Suprapubic skin (tissue), 4 donors: Measurements from ENCODE around the gene ZNF268. TPM values are rescaled to one million over a fixed set of nuclear protein-coding genes. Genes with fewer than 3 reads are reported as not detected.

Source experiments
- DNase-seq, 2 donors: peaks; one replicate each; pipeline ENCODE4 v3.0.0-alpha.2; 2019; ENCODE audit warnings: low spot score in 2 of 2
- H3K27ac ChIP-seq: fragments of 200-600 bp; sonication (generic); one replicate; pipeline ENCODE4 v1.5.1; 2019
- H3K27me3 ChIP-seq: fragments of 200-600 bp; sonication (generic); one replicate; pipeline ENCODE4 v1.5.1; 2019
- H3K36me3 ChIP-seq: fragments of 200-600 bp; sonication (generic); one replicate; pipeline ENCODE4 v1.5.1; 2019
- H3K4me1 ChIP-seq: fragments of 200-600 bp; sonication (generic); one replicate; pipeline ENCODE4 v1.5.1; 2019
- H3K4me3 ChIP-seq: fragments of 200-600 bp; sonication (generic); one replicate; pipeline ENCODE4 v1.5.1; 2019; ENCODE audit warnings: mild to moderate bottlenecking
- H3K9me3 ChIP-seq: fragments of 200-600 bp; sonication (generic); one replicate; pipeline ENCODE4 v1.5.1; 2019
- EP300 ChIP-seq: sonication (generic); formaldehyde crosslinking; IDR thresholded peaks from one replicate; pipeline ENCODE4 v1.6.1; 2017; ENCODE audit warnings: antibody characterized with exemption
- POLR2A ChIP-seq, 2 donors: fragments of 450-650 bp; IDR thresholded peaks; one replicate each; pipeline ENCODE4 v1.6.1; 2017; ENCODE audit warnings: antibody characterized with exemption in 2 of 2, mild to moderate bottlenecking in 2 of 2, moderate library complexity in 2 of 2
- POLR2AphosphoS5 ChIP-seq, 3 donors: sonication (generic); formaldehyde crosslinking; IDR thresholded peaks; one replicate each; pipeline ENCODE4 v1.6.1; 2017; ENCODE audit warnings: antibody characterized with exemption in 3 of 3
- WGBS: methylation state at CpG from one replicate; pipeline ENCODE4 v1.1.5; 2018; 5-methylcytosine and 5-hydroxymethylcytosine counted together
- total RNA-seq, 4 donors: library from RNA; depleted of rRNA; stranded (reverse); fragments of >200 nt; gene quantifications; one replicate each; pipeline ENCODE4 v1.1.0, GENCODE V29; 2016
- TF ChIP-seq, protein P1 (sequence below), 2 donors: fragments of 200-600 bp in 1 of 2; fragments of 450-650 bp in 1 of 2; sonication (generic) in 1 of 2; IDR thresholded peaks; one replicate each; pipeline ENCODE4 v1.5.1; 2016 to 2019; ENCODE audit warnings: antibody characterized with exemption in 2 of 2, mild to moderate bottlenecking in 1 of 2, moderate library complexity in 1 of 2

ZNF268 gene
- total RNA-seq, 4 donors from 2014 or later, result 8.8 to 11.1 (median 11.0) TPM

DNA sequence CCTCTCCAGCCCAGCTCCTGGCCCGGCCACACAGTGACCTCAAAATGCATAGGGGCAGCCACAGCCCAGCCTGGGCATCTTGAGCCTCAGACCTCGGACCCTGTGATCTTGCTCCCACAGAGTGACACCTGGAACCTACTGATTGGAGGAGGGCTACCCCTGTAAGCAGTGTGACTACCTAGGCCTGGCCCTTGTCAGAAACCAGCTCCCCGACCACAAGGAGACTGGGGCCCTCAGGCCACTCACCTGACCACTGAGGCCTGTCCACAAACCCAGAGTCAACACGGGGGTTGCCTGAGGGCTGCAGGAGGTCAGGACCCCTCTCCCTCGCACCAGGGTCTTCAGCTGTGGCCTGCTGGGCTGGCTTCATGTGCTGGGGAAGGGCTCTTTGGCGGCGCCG lies 45.4 kb downstream of the ZNF268 start:
- Histone ChIP-seq H3K4me1 (no peaks in the 10 kb centered on the region), H3K27me3 (no peaks in the 10 kb centered on the region), H3K4me3 (no peak overlapping the region), H3K9me3 (peaks cover 4% of the 10 kb centered on the region), H3K27ac (no peak overlapping the region), H3K36me3 (no peaks in the 10 kb centered on the region)
- TF ChIP-seq, protein P1, sequence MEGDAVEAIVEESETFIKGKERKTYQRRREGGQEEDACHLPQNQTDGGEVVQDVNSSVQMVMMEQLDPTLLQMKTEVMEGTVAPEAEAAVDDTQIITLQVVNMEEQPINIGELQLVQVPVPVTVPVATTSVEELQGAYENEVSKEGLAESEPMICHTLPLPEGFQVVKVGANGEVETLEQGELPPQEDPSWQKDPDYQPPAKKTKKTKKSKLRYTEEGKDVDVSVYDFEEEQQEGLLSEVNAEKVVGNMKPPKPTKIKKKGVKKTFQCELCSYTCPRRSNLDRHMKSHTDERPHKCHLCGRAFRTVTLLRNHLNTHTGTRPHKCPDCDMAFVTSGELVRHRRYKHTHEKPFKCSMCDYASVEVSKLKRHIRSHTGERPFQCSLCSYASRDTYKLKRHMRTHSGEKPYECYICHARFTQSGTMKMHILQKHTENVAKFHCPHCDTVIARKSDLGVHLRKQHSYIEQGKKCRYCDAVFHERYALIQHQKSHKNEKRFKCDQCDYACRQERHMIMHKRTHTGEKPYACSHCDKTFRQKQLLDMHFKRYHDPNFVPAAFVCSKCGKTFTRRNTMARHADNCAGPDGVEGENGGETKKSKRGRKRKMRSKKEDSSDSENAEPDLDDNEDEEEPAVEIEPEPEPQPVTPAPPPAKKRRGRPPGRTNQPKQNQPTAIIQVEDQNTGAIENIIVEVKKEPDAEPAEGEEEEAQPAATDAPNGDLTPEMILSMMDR (IDR thresholded peaks at IDR 0.05), result no peak
- TF ChIP-seq POLR2A (IDR thresholded peaks at IDR 0.05) (no peak), POLR2AphosphoS5 (IDR thresholded peaks at IDR 0.05) (no peak), EP300 (no peak)
- DNase-seq, result no peak
- 82% methylated on average over 4 of the region's 8 CpGs for WGBS

DNA sequence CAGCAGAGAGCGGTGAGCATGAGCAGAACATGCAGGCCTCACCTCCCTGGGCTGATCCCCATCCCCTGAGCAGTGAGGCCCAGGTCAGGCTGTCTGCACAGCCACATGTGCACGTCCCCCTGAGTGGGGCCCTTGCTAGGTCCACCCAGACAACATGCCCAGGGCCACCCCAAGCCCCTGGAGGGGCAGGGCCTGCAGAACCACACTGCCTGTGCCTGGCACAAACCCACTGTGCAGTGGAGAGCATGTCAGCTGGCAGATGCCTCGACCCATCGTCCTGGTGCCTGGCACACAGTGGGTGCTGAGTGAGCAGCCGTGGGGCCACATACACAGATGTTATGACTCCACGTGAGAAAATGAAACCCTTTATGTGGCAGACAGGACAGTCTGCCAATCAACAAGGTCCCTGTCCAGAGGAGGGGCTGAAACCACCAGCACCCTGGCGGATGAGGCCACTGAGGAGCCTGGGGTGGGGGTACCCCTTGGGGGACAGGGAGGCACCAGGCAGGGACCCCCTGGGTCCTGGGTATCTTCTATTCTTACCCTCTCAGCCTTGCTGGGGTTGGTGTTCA lies 46.1 kb downstream of the ZNF268 start:
- Histone ChIP-seq H3K27me3 (no peaks in the 10 kb centered on the region), H3K27ac (no peak overlapping the region), H3K4me1 (no peaks in the 10 kb centered on the region), H3K36me3 (no peaks in the 10 kb centered on the region), H3K4me3 (no peak overlapping the region), H3K9me3 (peaks cover 8% of the 10 kb centered on the region)
- 69% methylated on average over 5 of the region's 7 CpGs for WGBS
- no peak for DNase-seq
- TF ChIP-seq POLR2A (IDR thresholded peaks at IDR 0.05), result no peak

DNA sequence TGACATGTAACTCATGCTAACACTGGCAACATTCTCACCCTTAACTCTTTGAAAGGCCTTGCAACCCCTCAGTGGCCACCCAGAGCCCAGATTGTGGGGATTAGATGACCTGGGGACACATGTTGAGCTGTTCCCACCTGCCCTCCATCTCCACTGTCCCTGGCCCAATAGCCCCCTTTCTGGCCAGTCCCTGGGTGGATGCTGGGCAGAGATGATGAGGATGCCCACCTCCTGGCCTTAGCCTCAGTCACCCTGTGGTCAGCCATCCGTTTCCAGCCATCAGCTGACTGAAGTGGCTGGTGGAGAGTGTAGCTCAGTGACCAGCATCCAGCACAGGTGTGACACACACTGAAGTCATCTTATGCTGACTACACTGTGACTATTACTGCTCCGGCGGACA lies 49.7 kb downstream of the ZNF268 start:
- no peak overlapping the region for H3K4me3 ChIP-seq
- H3K4me1 ChIP-seq, result no peaks in the 10 kb centered on the region
- H3K27me3 ChIP-seq, result peaks cover 2% of the 10 kb centered on the region
- H3K9me3 ChIP-seq, result peaks cover 22% of the 10 kb centered on the region
- TF ChIP-seq POLR2A (IDR thresholded peaks at IDR 0.05) (no peak), POLR2AphosphoS5 (IDR thresholded peaks at IDR 0.05) (no peak), EP300 (no peak)
- TF ChIP-seq, protein P1 (IDR thresholded peaks at IDR 0.05), result no peak
- WGBS, result 100% methylated on average over 2 of the region's 3 CpGs
- no peaks in the 10 kb centered on the region for H3K36me3 ChIP-seq
- no peak overlapping the region for H3K27ac ChIP-seq
- no peak for DNase-seq

DNA sequence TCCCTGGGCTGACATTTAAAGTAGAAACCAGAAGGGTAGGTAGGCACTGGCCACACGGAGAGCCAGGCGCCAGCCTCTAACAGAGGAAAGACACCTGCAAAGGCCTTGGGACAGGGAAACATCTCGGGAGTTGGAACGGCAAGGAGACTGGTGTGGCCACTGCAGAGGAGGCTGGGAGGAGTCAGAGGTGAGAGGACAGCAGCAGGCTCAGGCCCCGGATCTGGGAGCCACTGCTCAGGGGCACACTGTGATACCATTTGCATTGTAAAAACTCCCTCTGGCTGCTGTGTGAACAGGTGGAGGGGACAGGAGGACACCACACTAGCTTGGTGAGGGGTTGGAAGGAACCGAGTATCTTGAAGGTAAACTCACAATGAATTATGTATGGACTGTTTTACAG lies 51.7 kb downstream of the ZNF268 start:
- Histone ChIP-seq H3K27ac (no peak overlapping the region), H3K4me3 (no peak overlapping the region), H3K27me3 (peaks cover 3% of the 10 kb centered on the region), H3K4me1 (no peaks in the 10 kb centered on the region), H3K36me3 (no peaks in the 10 kb centered on the region), H3K9me3 (peaks cover 24% of the 10 kb centered on the region)
- no peak for TF ChIP-seq EP300
- TF ChIP-seq POLR2AphosphoS5 (IDR thresholded peaks at IDR 0.05), result no peak
- TF ChIP-seq, protein P1 (IDR thresholded peaks at IDR 0.05), result no peak
- TF ChIP-seq POLR2A (IDR thresholded peaks at IDR 0.05), result no peak
- no peak for DNase-seq
- 82% methylated on average over 6 of the region's 6 CpGs for WGBS

DNA sequence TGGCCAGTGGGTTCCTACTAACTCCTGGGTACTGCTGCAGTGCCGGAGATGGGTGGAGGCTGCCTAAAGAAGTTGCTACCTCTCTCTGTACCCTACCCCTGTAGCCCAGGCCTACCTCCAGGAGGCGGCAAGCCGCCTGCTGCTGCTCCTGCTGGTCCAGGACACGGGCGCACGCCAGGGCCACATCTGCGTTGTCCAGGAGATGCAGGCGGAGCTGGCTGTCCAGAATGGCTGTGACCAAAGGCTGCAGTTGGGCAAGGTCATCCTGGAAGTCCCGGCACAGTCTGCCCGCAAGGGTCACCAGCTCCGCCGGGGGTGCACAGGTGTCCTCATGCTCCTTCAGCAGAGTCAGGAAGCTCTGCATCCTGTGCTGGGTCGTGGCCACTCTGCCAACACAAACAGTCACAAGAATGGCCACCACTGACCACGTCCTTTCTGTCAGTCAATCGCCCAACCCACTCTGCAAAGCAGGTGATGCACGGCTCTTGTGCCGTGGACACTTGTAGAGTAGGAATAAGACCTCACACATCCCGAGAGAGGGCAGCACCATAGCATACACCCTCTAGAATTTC lies 52.8 kb downstream of the ZNF268 start:
- peaks cover 25% of the 10 kb centered on the region for H3K9me3 ChIP-seq
- WGBS, result 73% methylated on average over 5 of the region's 18 CpGs

More for the DNA sequence above, 52.8 kb downstream of the ZNF268 start:
- Histone ChIP-seq H3K27me3 (peaks cover 3% of the 10 kb centered on the region), H3K27ac (no peak overlapping the region), H3K4me3 (no peak overlapping the region), H3K36me3 (no peaks in the 10 kb centered on the region), H3K4me1 (no peaks in the 10 kb centered on the region)
- no peak for DNase-seq
- TF ChIP-seq POLR2AphosphoS5 (IDR thresholded peaks at IDR 0.05) (no peak), EP300 (no peak), POLR2A (IDR thresholded peaks at IDR 0.05) (no peak)
- TF ChIP-seq, protein P1 (IDR thresholded peaks at IDR 0.05), result no peak
